Naive B cell (primary cell): ENCODE measurements around the gene TENM4. TPM values are rescaled to one million over a fixed set of nuclear protein-coding genes. Genes with fewer than 3 reads are reported as not detected.

Experiments used
- ATAC-seq, 2 donors: fragments of 150-1000 bp; cut with Tn5 transposase; 2 replicates each; pipeline ENCODE4 v1.10.0; 2021; ENCODE audit warnings: low read depth in 2 of 2, mild to moderate bottlenecking in 2 of 2, moderate library complexity in 2 of 2
- DNase-seq: peaks from one replicate; pipeline ENCODE4 v3.0.0; 2022
- H3K27ac Mint-ChIP-seq, 6 donors: one replicate each; pipeline ENCODE4 v1.8.0; 2020 to 2022; ENCODE audit warnings: mild to moderate bottlenecking in 6 of 6, mixed read lengths in 6 of 6, moderate library complexity in 5 of 6, inconsistent platforms in 2 of 6
- H3K27me3 Mint-ChIP-seq, 3 donors: one replicate each; pipeline ENCODE4 v1.8.0; 2021 to 2022; ENCODE audit warnings: mixed read lengths in 3 of 3, mild to moderate bottlenecking in 1 of 3
- H3K36me3 Mint-ChIP-seq, 2 donors: one replicate each; pipeline ENCODE4 v1.8.0; 2020 to 2022; ENCODE audit warnings: mixed read lengths in 2 of 2, inconsistent platforms in 1 of 2, mild to moderate bottlenecking in 1 of 2
- H3K4me1 Mint-ChIP-seq, 3 donors: one replicate each; pipeline ENCODE4 v1.8.0; 2020 to 2022; ENCODE audit warnings: mixed read lengths in 3 of 3, inconsistent platforms in 1 of 3, mild to moderate bottlenecking in 1 of 3, moderate library complexity in 1 of 3
- H3K4me3 Mint-ChIP-seq, 8 donors: one replicate each; pipeline ENCODE4 v1.8.0; 2020 to 2022; ENCODE audit warnings: mild to moderate bottlenecking in 8 of 8, mixed read lengths in 8 of 8, moderate library complexity in 8 of 8, inconsistent platforms in 2 of 8
- H3K9me3 Mint-ChIP-seq, 7 donors: one replicate each; pipeline ENCODE4 v1.8.0; 2020 to 2022; ENCODE audit warnings: mixed read lengths in 7 of 7, mild to moderate bottlenecking in 5 of 7, inconsistent platforms in 2 of 7, moderate library complexity in 1 of 7
- polyA plus RNA-seq, 6 donors: library from polyadenylated mRNA; unstranded; fragments of 300-500 nt; fragmentation: Illumina TruSeq; gene quantifications; one replicate each; pipeline ENCODE4 v1.2.3, GENCODE V29; 2021; ENCODE audit warnings: low read depth in 6 of 6

Gene TENM4
- polyA plus RNA-seq, 6 donors from 2014 or later, result 3.8 TPM; not detected in 5

DNA sequence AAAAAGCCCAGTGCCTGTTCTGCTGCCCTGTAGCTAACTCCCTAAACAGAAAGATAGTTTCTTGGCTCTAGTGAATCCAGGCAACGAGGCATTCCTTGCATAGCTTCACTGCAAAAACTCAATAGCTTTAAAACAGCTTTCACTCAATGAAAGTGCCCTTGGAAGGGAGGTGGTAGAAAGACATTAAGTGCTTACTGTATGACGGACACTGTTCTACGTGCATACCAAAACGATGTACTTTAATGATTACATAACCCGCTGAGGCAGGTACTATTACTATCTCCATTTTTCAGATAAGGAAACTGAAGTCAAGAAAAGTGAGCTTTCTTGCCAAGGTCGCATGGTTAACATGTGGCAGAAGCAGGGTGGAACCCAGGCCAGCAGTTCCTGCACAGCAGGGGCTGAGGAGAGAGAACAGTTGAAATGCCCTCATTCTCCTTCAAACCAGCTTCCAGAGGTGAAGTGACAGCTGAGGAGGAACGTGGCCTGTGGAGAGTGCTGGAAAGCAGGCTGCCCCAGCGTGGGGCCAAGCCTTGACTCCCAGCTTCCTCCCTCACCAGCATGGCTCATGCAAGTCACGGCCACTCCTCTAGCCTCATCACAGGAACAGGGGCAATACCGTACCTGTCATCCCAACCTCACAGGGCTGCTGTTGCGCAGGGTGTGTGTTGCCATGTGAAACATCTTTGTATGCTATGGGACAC is 638.6 kb downstream of the TENM4 start:
- no peak for ATAC-seq

DNA sequence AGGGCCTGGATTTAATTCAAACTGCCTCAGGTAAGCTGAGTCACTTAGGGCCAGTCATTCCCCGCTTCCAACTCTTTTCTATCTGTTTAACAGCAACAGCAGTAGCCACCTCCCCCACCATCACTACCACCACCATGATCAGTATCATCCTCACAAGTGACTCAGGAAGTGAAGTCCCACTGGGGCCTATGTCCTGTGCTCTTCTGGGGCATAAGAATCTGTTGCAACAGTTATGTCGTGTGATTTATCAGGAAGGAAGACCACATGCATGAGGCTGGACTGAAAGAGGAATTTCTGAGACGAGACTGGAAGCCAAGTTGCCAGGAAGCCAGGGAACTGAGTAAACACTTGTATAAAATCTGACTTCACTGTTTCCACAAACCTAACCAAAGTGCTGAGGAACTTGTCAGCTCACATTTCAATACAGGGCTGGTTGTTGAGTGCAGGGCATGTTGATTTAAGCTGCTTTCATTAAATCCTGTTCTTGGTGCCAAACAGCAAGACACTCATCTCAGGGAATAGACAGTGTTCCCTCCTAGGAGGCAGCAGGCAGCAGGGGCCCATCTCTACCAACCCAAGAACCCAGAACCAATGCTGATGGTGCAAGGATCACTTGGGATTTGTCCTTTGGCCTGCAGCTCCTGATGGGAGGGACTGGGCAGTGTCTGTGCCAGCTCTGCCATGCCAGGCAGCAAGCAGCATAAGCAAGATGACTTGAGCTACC is 639.5 kb downstream of the TENM4 start:
- no peak for DNase-seq
- Mint-ChIP-seq H3K27ac (no peak overlapping the region), H3K36me3 (no peaks in the 10 kb centered on the region), H3K4me1 (no peaks in the 10 kb centered on the region), H3K27me3 (no peaks in the 10 kb centered on the region), H3K9me3 (no peaks in the 10 kb centered on the region), H3K4me3 (no peak overlapping the region)
- ATAC-seq, result no peak

More for the DNA sequence above, 638.6 kb downstream of the TENM4 start:
- no peaks in the 10 kb centered on the region for H3K4me1 Mint-ChIP-seq
- no peaks in the 10 kb centered on the region for H3K27me3 Mint-ChIP-seq
- no peak for DNase-seq
- no peak overlapping the region for H3K4me3 Mint-ChIP-seq
- H3K27ac Mint-ChIP-seq, result no peak overlapping the region
- no peaks in the 10 kb centered on the region for H3K36me3 Mint-ChIP-seq
- H3K9me3 Mint-ChIP-seq, result peaks cover 0 to 2% (median 0%) of the 10 kb centered on the region in 7 donors

DNA sequence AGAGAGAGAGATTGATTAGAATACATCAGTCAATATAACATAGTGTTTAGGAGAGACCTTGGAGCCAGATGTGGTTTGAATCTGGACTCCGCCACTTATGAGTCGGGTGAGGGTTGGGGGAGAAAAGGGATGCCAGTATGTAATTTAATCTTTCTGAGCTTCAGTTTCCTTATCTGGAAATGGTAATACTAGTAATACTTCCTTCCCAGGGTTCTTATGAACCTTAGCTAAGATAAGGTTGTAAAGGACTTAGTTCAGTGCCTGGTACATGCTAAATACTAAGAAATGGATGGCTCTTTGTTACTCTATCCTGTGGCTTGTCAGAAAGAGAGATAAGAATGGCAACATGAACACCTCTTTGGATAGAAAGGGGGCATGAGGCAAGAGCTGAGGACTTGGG is 640.1 kb downstream of the TENM4 start:
- Mint-ChIP-seq H3K9me3 (no peaks in the 10 kb centered on the region), H3K4me1 (no peaks in the 10 kb centered on the region), H3K4me3 (no peak overlapping the region), H3K27me3 (no peaks in the 10 kb centered on the region), H3K36me3 (no peaks in the 10 kb centered on the region), H3K27ac (no peak overlapping the region)
- no peak for ATAC-seq
- DNase-seq, result no peak

DNA sequence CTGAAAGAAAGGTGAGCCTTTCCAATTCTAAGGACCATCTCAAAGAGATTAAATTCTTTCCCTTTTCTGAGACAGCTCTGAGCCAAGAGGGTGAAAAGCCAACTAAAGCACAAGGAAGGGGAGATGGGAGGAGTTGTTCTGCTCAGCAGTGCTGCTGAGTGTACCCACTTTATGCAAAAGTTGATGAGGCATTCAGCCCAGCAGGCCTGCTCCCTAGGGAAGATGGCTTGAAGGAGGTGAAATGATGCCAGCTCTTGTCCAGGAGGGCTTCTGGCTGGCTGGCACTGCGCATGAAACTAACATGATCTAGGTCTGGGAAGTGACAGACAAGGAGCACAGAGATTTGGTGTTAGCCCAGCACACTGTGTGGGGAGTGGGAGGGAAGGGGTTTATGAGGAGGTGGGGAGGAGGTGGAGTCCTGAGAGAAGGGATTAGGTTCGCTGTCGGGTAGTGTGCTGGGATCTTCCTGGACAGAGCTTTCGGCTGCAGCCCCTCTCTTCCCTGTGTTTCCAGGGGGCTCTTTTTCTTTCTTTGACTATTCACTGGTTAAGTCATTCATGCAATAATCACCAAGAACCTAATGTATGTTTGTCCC is 640.6 kb downstream of the TENM4 start:
- no peak for ATAC-seq
- H3K27me3 Mint-ChIP-seq, result no peaks in the 10 kb centered on the region
- no peaks in the 10 kb centered on the region for H3K9me3 Mint-ChIP-seq
- no peak for DNase-seq
- H3K27ac Mint-ChIP-seq, result no peak overlapping the region
- no peaks in the 10 kb centered on the region for H3K4me1 Mint-ChIP-seq
- no peak overlapping the region for H3K4me3 Mint-ChIP-seq
- no peaks in the 10 kb centered on the region for H3K36me3 Mint-ChIP-seq

DNA sequence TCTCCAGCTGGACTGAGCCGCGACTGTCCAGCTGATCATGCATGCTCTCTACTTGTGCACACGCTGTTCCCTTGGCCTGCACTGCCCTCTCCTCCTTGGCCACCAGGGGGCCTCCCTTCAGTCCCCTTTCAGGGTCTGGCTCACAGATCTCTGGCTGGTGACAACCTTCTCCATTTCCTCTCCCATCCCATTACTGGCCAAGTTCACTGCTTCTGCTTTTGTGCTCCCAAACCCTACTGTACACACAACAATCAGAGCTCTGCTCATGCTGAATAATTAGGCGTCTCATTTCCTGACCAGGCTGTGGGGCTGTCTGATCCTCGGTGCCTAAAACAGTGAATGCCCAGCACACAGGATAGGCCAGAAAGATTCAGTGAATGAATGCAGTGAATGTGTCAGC is 642.2 kb downstream of the TENM4 start:
- no peak overlapping the region for H3K27ac Mint-ChIP-seq
- H3K4me1 Mint-ChIP-seq, result no peaks in the 10 kb centered on the region
- ATAC-seq, result no peak
- peaks cover 0 to 9% (median 7%) of the 10 kb centered on the region in 3 donors for H3K27me3 Mint-ChIP-seq
- no peak for DNase-seq
- H3K36me3 Mint-ChIP-seq, result no peaks in the 10 kb centered on the region
- no peak overlapping the region for H3K4me3 Mint-ChIP-seq
- no peaks in the 10 kb centered on the region for H3K9me3 Mint-ChIP-seq

DNA sequence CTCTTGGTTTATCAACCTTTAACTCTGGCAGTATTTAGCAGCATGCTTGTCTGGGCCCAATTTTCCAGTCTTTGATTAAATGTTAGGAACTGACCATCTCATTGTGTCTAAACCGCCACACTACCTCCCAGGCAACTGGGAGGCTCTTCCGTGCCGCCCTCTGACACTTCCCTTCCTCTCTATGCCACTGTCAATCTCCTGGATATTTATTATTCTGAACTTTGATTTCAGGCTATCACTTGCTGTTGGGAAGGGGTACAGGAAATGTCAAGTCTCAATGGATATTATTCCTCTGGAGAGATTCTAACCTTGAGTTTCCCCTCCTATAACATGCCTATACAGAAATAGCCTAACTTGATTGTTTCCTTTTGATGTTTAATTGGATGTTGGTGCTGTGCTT is 643.3 kb downstream of the TENM4 start:
- peak overlapping the region in 1 of 6 donors; percentile 8 for H3K27ac Mint-ChIP-seq

DNA sequence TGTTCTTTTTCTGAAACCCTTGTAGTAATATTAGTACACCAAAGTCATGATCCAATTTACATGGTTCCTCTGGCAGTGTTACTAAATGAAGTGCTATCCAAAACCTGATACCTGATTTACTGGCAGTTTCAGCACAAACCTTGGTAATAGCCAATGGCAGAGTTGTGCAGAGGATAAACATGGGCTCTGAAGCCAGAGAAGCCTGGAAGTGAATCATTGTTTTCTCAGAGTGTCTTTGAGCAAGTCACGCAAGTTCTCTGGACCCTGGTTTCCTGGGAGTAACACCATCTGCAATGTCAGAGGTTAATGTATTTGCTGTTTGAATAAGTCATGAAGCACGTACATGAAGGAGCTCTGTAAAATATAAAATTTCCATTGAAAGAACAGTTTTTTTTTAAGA is 643.9 kb downstream of the TENM4 start:
- no peaks in the 10 kb centered on the region for H3K4me1 Mint-ChIP-seq
- no peaks in the 10 kb centered on the region for H3K9me3 Mint-ChIP-seq
- H3K27ac Mint-ChIP-seq, result no peak overlapping the region
- H3K4me3 Mint-ChIP-seq, result no peak overlapping the region
- H3K27me3 Mint-ChIP-seq, result peaks cover 8 to 13% (median 10%) of the 10 kb centered on the region in 3 donors
- no peak for ATAC-seq
- DNase-seq, result no peak
- H3K36me3 Mint-ChIP-seq, result no peaks in the 10 kb centered on the region

More for the DNA sequence above, 643.3 kb downstream of the TENM4 start:
- Mint-ChIP-seq H3K4me3 (peak overlapping the region in 1 of 8 donors; percentile 17), H3K27me3 (peaks cover 6 to 13% (median 10%) of the 10 kb centered on the region in 3 donors), H3K36me3 (no peaks in the 10 kb centered on the region), H3K4me1 (no peaks in the 10 kb centered on the region), H3K9me3 (no peaks in the 10 kb centered on the region)
- no peak for ATAC-seq
- DNase-seq, result no peak

DNA sequence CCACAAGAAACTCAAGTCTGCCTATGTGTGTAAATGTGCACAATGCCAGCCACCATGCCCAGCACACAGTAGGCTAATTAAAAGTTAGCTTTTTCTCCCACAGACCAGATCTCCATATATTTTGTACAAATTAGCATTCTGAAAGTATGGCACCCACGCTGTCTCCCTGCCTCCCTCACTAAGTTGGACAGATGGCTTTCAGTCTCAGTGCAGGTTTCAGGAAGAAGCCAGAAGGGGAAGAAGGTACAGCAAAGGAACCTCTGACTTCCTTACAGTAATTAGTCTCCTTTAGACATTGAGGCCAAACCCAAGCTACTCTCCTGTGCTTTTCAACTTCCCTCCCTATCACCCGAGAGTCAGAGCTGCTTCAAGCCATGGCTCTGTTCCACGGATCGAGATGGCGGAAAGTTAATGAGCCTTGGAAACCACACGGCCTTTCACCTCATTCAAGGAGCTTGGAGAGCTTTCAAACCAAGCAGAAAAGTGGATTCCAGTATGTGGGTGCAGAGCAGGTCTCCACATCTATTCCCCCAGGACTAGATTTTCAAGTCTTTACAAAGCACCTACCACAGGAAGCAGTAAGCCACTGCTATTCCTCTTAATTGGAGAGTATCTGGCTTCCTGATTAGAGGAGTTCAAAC is 645.1 kb downstream of the TENM4 start:
- Mint-ChIP-seq H3K4me3 (no peak overlapping the region), H3K27ac (no peak overlapping the region), H3K9me3 (no peaks in the 10 kb centered on the region)

DNA sequence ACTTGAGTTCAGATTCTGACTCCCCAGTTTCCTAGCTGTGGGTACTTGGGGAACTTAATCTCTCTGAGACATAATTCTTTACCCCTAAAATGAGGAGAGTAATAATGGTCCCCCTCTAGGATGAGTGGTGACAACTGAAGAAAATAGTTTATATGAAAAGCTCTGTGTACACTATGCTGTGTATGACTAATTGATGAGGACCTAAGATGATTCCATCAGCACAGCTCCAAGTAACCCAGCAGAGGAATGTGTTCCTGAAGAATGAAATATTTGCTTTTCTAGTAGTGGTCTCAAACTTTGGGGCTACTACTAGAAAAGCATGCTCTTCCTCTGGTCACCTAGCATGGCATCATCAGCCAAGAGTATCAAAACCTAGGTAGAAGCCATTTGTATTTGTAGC is 648.9 kb downstream of the TENM4 start:
- DNase-seq, result no peak
- no peak for ATAC-seq
- no peaks in the 10 kb centered on the region for H3K4me1 Mint-ChIP-seq
- peaks cover 8 to 13% (median 10%) of the 10 kb centered on the region in 3 donors for H3K27me3 Mint-ChIP-seq
- H3K4me3 Mint-ChIP-seq, result no peak overlapping the region
- no peak overlapping the region for H3K27ac Mint-ChIP-seq
- no peaks in the 10 kb centered on the region for H3K36me3 Mint-ChIP-seq
- no peaks in the 10 kb centered on the region for H3K9me3 Mint-ChIP-seq

More for the DNA sequence above, 645.1 kb downstream of the TENM4 start:
- Mint-ChIP-seq H3K4me1 (no peaks in the 10 kb centered on the region), H3K27me3 (peaks cover 8 to 13% (median 10%) of the 10 kb centered on the region in 3 donors), H3K36me3 (no peaks in the 10 kb centered on the region)
- ATAC-seq (no peak), DNase-seq (no peak)

DNA sequence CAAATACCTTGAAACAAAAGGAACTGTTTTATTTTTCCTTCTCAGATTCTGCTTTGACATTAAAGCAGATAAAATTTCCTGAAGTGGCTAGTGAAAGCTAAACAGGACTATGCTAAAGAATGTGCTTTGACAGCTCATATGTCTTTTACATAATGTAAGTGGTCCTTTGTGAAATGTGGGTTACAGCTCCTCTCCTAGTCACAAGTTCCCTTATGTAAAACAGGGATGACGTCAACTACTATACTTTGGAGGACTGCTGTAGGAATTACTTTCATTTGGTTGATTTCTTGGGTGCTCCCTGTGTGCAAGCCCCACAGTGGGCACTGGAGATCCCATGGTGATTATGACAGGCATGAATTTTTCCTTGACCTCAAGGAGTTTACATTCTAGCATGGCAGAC is 649.6 kb downstream of the TENM4 start:
- no peak overlapping the region for H3K27ac Mint-ChIP-seq

DNA sequence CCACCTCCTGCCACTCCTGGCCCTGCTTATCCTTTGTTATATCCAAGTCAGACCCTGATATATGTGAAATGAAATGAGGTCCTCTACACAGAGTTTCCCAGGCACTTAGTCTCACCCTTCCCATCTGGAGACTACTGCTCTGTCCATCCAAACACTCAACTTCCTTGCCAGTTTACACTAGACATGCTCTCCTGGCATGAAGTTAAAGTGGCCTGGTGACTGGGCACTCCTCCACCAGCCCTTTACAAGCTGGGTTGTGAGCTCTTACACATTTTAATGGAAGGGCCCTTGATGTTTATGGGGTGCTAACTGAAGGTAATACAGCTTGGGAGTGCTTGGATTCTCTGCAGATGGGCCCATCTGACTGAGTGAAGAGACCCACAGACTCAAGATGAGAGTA is 650.0 kb downstream of the TENM4 start:
- no peak overlapping the region for H3K27ac Mint-ChIP-seq
- H3K36me3 Mint-ChIP-seq, result no peaks in the 10 kb centered on the region
- H3K4me3 Mint-ChIP-seq, result no peak overlapping the region
- no peak for DNase-seq
- H3K27me3 Mint-ChIP-seq, result peaks cover 8 to 17% (median 10%) of the 10 kb centered on the region in 3 donors
- H3K4me1 Mint-ChIP-seq, result no peaks in the 10 kb centered on the region
- H3K9me3 Mint-ChIP-seq, result peaks cover 0 to 1% (median 0%) of the 10 kb centered on the region in 7 donors
- no peak for ATAC-seq

More for the DNA sequence above, 649.6 kb downstream of the TENM4 start:
- DNase-seq, result no peak
- H3K9me3 Mint-ChIP-seq, result peaks cover 0 to 1% (median 0%) of the 10 kb centered on the region in 7 donors
- no peak for ATAC-seq
- H3K4me1 Mint-ChIP-seq, result no peaks in the 10 kb centered on the region
- no peaks in the 10 kb centered on the region for H3K36me3 Mint-ChIP-seq
- H3K27me3 Mint-ChIP-seq, result peaks cover 8 to 17% (median 10%) of the 10 kb centered on the region in 3 donors
- H3K4me3 Mint-ChIP-seq, result no peak overlapping the region

DNA sequence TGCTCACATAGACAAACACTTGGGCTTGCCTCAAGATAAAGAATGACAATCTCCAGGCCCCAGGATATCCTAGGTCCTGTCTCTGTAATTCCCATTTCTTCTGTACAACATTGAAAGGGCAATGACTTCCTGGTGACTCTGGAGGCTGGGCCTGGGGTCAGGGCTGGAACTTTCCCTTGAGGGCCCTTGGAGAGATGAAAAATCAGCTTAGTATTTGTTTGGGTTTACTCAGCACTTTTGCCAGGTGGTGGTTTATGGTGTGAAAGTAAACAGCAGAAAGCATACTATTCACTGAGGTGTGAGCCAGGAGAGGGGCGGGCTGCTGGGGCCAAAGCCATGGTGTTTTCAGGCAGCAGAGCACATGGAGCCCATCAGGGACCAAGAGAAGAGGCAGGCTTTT is 651.5 kb downstream of the TENM4 start:
- Mint-ChIP-seq H3K27me3 (peaks cover 8 to 22% (median 13%) of the 10 kb centered on the region in 3 donors), H3K9me3 (peaks cover 0 to 1% (median 0%) of the 10 kb centered on the region in 7 donors), H3K4me3 (no peak overlapping the region), H3K27ac (peak overlapping the region in 1 of 6 donors; percentile 6), H3K4me1 (no peaks in the 10 kb centered on the region), H3K36me3 (no peaks in the 10 kb centered on the region)
- DNase-seq (no peak), ATAC-seq (no peak)

DNA sequence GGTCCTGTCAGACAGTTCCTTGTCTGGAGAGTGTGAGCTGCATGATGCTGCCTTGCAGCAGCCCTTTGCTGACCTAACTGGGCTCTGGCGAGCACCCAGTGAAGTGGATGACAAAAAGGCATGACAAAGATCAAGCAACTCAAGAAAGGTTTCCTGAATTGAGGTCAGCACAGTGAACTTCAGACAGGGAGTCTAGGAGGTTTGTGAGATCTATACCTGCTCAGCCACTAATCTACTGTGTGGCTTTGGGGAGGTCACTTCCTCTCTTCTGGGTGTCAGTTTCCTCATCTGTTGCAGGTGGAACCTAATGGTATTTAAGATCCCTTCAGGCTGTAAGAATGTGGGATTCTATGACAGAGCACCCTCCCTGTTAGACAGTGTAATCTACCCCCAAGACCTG is 652.3 kb downstream of the TENM4 start:
- Mint-ChIP-seq H3K4me3 (no peak overlapping the region), H3K27me3 (peaks cover 8 to 14% (median 13%) of the 10 kb centered on the region in 3 donors), H3K27ac (no peak overlapping the region), H3K9me3 (peaks cover 0 to 1% (median 0%) of the 10 kb centered on the region in 7 donors), H3K36me3 (no peaks in the 10 kb centered on the region), H3K4me1 (no peaks in the 10 kb centered on the region)
- ATAC-seq (no peak), DNase-seq (no peak)
